ENCODE results near the gene CYP26C1.
"Not testable (repeated sequence)": the region's sequence is repeated elsewhere in the genome, so short reads cannot be mapped to it uniquely, and the experiment has no call there.

CYP26C1 gene

DNA sequence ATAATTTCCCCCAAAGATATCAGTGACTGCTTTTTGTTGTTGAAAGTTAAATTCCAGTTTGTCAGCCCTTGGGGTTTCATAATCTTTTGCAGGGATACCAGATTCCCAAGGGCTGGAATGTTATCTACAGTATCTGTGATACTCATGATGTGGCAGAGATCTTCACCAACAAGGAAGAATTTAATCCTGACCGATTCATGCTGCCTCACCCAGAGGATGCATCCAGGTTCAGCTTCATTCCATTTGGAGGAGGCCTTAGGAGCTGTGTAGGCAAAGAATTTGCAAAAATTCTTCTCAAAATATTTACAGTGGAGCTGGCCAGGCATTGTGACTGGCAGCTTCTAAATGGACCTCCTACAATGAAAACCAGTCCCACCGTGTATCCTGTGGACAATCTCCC is 16.3 kb downstream of the CYP26C1 start:
- DNase-seq (ENCODE audit: low read depth in 2 of 2) = no peak

DNA sequence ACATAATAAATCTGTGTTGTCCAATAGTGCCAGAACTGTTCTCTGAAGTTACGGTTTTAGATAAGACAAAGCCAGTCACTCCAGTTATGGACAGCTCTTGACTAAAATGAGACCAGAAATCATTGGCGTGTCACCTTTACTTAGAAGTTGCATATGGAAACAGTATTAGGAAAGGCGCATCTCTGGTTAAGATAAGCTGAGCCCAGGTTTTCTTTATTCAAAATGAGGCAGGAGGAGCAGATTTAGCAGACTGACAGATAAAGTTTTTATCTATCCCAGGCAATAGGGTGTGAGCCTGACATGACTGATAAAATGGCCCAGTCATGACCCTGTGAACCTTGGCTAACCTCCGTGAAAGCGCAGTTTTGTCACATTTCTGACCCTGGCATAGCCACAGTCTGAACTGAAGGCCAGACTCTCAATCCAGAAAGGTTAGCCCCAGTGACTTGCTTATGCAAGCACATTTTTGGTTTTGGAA is 17.3 kb downstream of the CYP26C1 start:
- no peak for DNase-seq (ENCODE audit: low read depth in 2 of 2)

DNA sequence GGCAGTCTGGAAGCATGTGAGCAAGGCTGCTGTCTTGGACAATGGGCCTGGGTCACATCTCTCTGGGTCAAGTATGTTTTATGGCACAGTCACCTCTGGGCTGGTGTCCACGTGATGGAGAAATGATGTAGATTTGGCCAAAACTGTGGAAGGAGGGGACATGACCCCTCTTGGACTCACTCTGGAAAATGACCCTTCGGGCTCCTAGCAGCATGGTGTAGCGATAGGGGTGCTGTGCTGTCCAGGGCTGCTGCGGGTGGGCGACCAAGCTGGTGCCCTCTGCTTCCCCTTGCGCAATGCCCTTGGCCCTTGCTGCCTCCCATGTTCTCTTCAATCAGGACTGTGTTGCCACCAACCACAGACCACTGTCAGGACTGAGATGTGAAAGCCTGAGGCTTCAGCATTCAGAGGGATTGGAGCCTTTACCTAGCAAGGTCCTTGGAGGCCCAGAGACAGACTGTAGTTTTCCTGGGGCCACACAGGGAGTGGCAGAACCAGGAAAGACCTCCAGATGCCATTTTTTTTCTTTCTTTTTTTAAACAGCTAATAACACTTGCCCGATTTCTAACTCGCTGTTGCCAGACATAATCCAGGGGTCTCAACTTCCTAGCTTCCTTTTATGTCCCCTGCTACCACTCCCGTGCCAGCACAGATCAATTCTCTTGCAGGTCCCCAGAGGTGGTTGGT is 19.2 kb downstream of the CYP26C1 start:
- DNase-seq (ENCODE audit: low read depth in 2 of 2) = no peak

DNA sequence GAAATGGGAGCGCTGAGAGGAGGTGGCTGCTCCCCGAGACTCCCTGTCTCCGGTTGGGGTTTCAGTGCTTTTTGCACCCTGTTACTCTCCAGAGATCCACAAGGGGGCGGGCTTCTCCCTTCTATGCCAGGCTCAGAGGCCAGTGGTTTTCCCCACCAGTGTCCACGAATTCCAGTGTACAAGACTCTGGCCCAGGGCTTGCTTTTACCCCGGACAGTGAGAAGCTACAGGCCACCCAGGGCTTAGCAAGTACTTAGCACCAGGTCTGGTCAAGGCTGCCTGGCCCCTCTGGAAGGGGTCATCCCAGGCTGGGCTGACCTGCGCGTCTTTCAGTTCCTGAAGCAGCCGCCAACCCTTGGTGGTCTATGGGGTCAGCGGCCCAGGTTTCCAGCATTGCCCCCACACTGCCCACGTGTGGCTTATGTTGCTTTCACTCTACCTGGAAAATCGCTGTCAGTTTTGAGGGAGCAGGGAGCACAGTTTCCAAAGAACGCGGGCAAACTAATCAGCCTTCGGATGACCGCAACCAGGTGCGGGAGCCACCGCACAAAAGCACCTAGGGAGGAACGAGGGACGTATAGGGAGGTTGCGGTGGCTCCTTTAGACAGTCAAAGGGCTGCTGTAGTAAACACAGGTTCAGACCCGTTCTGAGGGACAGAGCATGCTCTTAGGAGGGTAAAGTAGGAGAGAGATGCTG is 19.9 kb downstream of the CYP26C1 start:
- peak in 1 of 2 donors; percentile 39 for DNase-seq (ENCODE audit: low read depth in 2 of 2)

DNA sequence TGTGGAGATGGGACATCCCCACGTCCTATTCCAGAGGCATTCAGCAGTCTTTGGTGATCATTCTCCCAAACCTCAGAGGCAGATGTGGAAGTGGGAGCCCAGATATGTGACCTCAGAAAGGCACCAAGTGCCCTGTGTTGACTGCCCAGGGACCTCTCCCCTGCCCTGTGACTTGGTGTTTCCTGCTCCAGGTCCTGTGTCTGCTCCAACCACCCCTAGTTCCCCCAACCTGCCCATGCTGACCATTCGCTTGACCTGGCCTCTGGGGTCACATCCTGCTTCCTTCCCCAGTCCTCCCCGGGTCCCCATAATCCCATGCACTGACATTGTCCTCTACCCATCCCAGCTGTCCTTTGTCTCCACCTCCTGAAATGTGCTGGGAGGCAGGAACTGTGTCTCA is 20.7 kb downstream of the CYP26C1 start:
- DNase-seq (ENCODE audit: low read depth in 2 of 2) = no peak

DNA sequence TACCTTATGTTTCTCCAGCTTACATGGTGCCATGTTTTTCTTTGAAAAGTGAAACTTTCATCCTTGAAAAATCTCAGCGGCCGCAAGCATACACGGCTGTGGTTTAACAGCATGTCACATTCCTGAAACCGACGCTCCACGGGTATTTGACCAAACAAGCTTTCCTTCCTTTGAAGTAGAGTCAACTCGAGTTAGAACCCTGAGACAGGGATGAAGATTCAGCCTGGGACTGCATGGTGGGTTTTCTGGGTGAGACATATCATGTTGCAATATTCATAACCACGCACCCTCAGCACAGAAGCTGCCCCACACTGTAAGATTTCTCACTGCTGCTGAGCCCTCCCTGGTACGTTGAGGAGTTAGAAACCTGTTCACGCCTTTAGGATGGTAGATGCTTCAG is 21.2 kb downstream of the CYP26C1 start:
- no peak for DNase-seq (ENCODE audit: low read depth in 2 of 2)

DNA sequence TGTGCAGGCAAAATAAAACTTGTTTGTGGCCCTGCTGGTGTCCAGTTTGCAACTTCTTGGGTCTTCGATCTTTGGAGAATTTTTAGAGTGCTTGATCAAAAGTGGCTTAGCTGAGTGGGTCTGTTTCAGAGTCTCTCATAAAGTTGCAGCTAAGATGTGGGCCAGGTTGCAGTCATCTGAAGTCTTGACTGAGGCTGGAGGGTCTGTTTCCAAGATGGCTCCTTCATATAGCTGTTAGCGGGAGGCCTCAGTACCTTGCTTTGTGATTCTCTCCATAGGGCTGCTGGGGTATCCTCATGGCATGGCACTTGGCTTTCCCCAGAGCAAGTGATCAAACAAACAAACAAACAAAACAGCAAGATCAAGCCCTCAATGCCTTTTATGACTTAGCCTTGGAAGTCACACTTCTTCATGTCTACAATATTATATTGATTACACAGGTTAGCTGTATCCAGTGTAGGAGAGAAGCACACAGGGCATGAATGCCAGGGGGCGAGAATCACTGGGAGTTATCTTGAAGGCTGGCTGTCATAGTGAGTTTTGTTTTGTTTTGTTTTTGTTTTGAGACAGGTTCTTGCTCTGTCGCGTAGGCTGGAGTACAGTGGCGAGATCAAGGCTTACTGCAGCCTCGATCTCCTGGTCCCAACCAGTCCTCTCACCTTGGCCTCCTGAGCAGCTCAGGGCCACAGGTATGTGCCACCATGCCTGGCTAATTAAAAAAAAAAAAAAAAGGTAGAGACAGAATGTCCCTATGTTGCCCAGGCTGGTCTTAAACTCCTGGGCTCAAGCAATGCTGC is 23.3 kb downstream of the CYP26C1 start:
- DNase-seq (ENCODE audit: low read depth in 2 of 2) = no peak

DNA sequence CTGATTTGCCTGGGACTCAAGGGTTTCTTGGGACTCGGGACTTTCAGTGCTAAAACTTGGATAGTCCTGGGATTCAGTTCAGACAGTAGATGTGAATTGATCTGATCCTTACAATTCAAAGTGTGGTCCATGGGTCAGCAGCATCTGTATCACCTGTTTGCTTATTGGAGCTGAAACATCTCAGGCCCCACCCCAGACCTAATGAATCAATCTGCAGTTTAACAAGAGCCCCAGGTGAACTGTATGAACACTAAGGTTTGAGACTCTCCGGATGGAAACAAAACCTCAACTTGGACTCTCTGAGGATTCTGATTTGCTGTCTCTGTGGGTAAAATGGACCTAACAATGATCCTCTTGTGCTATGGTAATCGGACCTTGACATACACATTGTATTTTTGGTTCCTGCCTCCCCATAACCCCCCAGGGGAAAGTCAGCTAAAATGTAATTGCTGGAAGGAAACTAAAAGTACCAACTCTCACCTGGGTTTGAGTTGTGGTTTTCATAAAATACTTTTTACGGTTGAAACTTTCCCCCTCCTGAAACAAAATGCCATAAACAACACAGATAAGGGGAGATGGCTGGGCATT is 24.8 kb downstream of the CYP26C1 start:
- no peak for DNase-seq (ENCODE audit: low read depth in 2 of 2)

DNA sequence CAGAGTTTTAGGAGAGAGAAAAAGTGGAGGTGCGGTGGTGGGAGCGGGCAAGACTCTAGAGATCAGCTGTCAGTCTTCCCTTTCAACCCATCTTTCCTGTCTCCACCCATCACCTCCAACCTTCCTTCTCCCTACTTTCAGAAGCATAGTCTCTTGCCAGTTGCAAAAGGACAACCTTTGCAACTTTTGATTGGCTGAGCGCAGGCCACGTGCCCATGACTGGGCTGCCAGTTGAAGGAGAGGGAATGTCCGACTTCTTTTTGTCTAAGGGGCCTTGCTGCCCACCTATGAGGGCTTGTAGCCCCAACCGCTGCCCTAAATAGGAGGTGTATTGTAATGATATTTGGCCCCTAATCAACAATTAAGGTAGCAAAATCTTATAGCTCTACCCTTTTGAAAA is 25.7 kb downstream of the CYP26C1 start:
- no peak for DNase-seq (ENCODE audit: low read depth in 2 of 2)

DNA sequence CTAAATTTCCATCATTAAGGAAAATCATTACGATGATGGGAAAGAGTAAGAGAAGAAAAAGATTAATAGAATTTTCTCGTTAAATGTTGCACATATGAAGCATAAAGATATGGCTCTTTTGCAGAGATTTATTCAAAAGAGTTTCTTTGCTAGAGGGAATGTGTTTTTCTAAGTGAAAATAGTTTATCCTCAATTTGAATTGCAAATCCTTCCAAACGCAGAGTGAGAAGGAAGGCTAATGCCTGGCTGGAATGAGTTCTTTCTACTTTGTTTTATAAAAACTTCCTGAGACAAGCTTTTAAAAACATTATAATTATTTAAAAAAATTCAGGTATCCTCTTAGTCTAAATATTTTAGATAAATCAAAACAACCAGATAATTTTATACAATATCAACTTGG is 27.2 kb downstream of the CYP26C1 start:
- no peak for DNase-seq (ENCODE audit: low read depth in 2 of 2)

DNA sequence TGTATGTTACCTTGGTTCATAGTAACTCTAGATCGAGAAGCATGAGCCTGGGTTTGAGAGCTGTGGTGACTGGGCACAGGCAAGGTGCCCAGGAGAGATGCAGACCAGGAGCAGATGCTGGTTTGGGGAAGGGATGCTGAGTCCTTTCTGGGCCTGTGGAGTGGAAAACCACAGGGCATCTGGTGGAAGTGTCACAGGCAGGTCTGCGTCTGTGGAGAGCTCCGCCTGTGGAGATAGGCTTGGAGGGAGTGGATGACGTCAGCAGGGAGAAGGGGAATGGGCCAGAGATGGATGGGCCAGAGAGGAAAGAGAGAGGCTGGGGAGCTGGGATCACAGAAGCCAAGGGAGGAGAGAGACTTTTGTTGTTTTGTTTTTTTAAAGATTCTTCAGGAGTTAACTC is 27.9 kb downstream of the CYP26C1 start:
- DNase-seq (ENCODE audit: low read depth in 2 of 2) = no peak

DNA sequence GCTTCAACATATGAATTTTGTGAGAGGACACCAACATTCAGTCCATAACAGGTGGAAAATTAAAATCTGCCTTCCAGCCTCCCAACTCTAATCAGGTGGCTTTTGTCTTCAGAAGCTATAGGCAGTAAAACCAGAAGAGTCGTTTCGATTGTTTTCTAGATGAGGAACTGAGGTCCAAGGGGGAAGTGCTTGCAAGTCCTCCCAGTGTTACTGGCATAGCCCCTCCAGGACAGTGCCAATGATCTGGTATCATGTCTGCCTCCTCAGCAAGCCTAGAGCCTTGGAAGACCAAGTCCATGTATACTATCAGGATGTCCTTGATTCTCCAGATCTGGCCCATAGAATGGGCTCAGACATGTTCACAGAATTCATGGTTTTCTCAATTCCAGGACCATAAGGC is 30.0 kb downstream of the CYP26C1 start:
- DNase-seq (ENCODE audit: low read depth in 2 of 2) = no peak

DNA sequence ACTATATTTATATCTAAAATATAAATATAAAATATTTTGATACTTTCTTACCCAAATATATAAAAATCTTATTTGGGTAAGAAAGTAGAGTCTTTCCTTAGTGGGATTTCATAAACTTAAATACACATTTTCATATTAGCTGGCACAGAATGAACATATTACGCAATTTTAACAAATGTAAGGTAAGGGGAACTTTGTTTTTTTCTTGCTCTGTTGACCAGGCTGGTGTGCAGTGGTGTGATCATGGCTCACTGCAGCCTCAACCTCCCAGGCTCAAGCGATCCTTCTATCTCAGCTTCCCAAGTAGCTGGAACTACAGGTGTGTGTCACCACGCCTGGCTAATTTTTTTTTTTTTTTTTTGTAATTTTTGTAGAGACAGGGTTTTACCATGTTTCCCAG is 31.4 kb downstream of the CYP26C1 start:
- DNase-seq (ENCODE audit: low read depth in 2 of 2) = no peak

DNA sequence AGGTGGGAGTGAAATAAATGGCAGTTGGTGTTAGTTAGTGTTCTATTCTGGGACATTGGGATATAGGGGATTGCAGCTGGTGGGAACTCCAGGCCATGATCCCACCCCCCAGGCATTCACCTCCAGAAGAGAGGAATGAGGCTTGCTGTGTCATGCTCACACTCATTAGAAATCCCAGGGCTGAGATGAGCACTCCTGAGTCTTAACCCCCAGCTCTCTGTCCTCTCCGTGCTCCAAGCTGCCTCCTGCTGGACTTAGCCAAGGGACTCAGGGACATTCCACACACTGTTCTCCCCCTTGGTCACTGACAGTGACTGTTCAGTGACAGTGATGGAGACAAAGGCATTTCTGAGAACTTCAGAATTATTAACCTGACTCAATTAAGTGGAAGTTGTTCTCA is 34.6 kb downstream of the CYP26C1 start:
- DNase-seq (ENCODE audit: low read depth in 2 of 2) = no peak

DNA sequence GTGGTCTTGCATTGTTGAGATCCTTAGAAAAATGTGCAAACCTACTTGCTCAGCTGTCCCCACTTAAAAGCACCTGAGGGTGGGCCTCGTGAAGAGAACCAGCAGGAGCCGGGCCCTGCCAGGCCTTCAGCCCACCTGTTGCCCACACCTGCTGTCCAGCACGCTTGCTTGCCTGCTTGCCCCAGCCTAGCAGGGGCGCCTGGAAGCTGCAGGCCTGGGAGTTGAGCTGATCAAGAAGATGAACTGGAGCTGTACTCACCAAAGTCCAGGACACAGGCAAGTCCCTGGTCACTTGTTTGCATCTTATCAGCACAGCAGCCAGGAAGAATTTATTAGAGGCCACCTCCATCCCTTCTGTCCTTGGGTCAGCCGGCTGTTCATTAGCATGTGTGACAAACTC is 36.3 kb downstream of the CYP26C1 start:
- DNase-seq (ENCODE audit: low read depth in 2 of 2) = no peak

DNA sequence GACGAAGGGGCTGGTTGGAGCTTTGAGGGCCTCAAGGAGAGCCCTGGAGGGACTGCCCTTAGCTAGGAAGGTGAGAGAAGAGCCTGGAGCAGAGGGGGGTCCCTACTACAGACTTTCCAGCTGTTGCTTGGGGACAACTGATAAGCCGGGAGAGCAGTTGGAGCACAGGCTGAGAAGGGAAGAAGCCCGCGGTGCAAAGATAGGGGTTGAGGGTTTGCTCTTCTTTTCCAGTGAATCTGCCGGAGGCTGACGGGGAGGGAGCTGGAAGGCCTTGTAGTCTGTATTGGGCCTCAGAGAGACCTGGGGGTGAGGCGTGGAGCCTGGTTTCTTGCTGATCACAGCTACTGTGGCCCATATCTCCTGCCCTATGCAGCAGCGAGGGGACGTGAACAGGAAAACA is 36.8 kb downstream of the CYP26C1 start:
- no peak for DNase-seq (ENCODE audit: low read depth in 2 of 2)

DNA sequence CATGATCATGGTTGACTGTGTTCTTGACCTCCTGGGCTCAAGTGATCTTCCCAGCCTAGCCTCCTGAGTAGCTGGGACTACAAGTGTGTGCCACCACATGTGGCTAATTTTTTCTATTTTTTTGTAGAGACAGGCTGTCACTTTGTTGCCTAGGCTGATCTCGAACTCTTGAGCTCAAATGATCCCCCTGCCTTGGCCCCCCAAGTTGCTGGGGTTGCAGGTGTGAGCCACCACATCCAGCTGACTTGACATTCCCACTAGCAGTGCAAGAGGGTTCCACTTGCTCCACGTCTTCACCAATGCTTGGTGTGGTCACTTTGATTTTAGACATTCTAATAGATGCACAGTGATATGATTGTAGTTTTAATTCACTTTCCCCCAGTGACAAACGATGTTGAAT is 38.2 kb downstream of the CYP26C1 start:
- no peak for DNase-seq (ENCODE audit: low read depth in 2 of 2)

DNA sequence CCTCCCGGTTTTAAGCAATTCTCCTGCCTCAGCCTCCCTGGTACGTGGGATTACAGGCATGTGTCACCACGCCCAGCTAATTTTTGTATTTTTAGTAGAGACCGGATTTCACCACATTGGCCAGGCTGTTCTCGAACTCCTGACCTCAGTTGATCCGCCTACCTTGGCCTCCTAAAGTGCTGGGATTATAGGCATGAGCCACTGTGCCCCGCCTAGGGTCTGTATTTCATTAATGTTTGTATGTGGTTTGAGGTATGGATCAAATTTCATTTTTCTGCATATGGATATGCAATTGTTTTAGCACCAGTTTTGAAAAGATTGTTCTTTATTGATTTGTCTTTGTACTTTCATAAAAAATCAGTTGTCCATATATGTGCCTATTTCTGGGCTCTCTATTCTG is 39.1 kb downstream of the CYP26C1 start:
- no peak for DNase-seq (ENCODE audit: low read depth in 2 of 2)

DNA sequence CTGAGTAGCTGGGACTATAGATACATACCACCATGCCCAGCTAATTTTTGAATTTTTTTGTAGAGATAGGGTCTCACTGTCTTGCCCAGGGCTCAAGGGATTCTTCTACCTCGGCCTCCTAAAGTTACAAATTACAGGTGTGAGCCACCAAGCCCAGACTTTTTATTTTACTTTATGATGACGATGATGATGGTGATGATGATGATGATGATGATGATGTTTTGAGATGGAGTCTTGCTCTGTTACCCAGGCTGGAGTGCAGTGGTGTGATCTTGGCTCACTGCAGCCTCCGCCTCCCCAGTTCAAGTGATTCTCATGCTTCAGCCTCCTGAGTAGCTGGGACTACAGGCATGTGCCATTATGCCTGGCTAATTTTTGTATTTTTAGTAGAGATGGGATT is 40.5 kb downstream of the CYP26C1 start:
- not testable (repeated sequence) for DNase-seq (ENCODE audit: low read depth in 2 of 2)

DNA sequence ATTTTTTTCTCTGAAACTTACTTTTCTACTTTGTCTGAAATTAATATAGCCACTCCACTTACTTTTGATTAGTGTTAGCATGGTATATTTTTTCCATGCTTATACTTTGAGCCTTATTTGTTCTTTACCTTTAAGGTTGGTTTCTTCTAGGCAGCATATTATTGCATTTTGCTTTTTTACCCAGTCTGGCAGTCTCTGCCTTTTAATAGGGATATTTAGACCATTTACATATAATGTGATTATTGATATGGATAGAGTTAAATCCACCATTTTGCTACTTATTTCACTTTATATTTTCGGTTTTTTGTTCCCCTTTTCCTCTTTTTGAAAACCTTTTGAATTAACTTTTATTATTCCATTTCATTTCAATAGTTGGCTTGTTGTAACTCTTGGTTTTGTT is 43.4 kb downstream of the CYP26C1 start:
- no peak for DNase-seq (ENCODE audit: low read depth in 2 of 2)

DNA sequence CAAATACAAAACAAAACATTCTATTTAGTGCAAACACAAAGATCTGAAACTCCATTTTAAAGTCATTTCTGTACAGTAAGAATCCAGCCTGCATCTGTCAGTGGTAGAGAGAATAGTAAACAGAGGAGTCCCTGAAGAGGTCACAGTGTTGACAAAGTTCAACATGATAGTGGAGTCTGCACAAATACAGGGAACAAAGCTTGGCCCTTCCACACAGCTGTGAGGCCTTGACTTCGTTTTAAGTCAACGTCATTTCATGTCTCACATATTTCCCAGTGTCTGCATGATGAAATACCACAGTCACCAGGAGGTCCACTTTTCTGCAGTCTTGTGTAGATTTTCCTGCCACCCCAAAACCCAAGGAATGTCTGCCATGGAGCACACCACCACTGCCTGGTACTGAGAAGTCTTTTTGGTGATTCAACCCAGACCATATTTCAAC is 46.1 kb downstream of the CYP26C1 start:
- no peak for DNase-seq (ENCODE audit: low read depth in 2 of 2)

DNA sequence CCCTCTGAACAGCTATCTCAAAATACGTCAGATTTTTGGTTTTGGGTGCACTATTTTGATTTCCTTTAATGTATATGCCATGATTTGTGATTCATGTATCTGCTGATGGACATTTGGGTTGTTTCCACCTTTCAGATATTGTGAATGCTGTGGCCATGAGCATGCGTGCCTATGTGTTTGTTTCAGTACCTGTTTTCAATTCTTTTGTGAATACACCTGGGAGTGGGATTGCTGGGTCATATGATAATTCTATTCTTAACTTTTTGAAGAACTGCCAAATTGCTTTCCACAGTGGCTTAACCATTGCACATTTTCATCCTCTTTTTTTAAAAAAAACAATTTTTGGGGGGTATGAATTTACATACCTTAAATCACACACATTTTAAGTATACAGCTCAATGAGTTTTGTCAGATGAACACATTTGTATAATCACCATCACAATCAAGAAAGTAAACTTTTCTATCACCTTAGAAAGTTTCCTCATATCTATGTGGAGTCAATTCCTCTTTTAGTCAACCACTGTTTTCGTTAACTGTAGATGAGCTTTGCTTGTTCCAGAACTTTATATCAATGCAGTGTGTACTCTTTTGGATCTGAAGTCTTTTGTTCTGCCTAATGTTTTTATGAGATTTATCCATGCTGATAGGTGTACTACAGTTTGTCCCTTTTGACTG is 50.0 kb downstream of the CYP26C1 start:
- no peak for DNase-seq (ENCODE audit: low read depth in 2 of 2)

Data from stimulated activated CD4-positive, alpha-beta T cell treated with anti-CD3 and anti-CD28 coated beads, Interleukin-15, amount 100 ng/mL, for 48 hours (primary cell).